Endothelial cell of umbilical vein (primary cell): Measurements from ENCODE around the gene ME3. TPM values are rescaled to one million over a fixed set of nuclear protein-coding genes. Genes with fewer than 3 reads are reported as not detected.

Experiments used
- BruUV-seq: library from RNA; stranded (reverse); fragments of 400-500 nt; replicated peaks from 2 replicates; lab custom pipeline; 2021; lab: Mats Ljungman, UMichigan
- CTCF ChIA-PET: fragments of 300-600, 350-600 bp; sonication (Branson Sonifier 250); formaldehyde crosslinking; loops from one replicate; lab custom pipeline; 2021; ENCODE audit warnings: antibody characterized with exemption, inconsistent platforms; lab: Charles Lee
- POLR2A ChIA-PET: fragments of 300-600, 350-600 bp; sonication (Branson Sonifier 250); formaldehyde crosslinking; loops from one replicate; lab custom pipeline; 2021; ENCODE audit warnings: antibody characterized with exemption, inconsistent platforms; lab: Charles Lee
- DNase-seq: peaks from one replicate; pipeline ENCODE4 v3.0.0-alpha.2; 2011; ENCODE audit warnings: low read depth, low spot score
- FAIRE-seq: peaks from 2 replicates; lab custom pipeline; 2011; peaks lifted over from hg19 to GRCh38; lab: Jason Lieb, UNC
- H2AFZ ChIP-seq: 2 replicates; pipeline ENCODE4 v1.6.0; 2012; ENCODE audit warnings: low read depth, low read length, control low read depth, inconsistent platforms
- H3K27ac ChIP-seq: 2 replicates; pipeline ENCODE4 v1.5.1; 2011; ENCODE audit warnings: low read depth, mild to moderate bottlenecking, control low read depth, low read length, moderate library complexity; ENCODE audit not compliant: insufficient read depth
- H3K27me3 ChIP-seq, 2 experiments: 2 replicates each; pipeline versions ENCODE4 v1.6.0 to v1.6.1; 2011; ENCODE audit warnings: low read length in 2 of 2, mixed read lengths in 1 of 2; ENCODE audit not compliant: control insufficient read depth in 2 of 2, insufficient read depth in 2 of 2
- H3K36me3 ChIP-seq, 2 experiments: 2 replicates in 1 of 2; 3 replicates in 1 of 2; pipeline ENCODE4 v1.5.1; 2011; ENCODE audit warnings: low read length in 2 of 2, mild to moderate bottlenecking in 1 of 2, moderate library complexity in 1 of 2; ENCODE audit not compliant: control insufficient read depth in 2 of 2, insufficient read depth in 2 of 2; ENCODE audit errors: extremely low read depth in 1 of 2
- H3K4me1 ChIP-seq: 3 replicates; pipeline ENCODE4 v1.5.1; 2011; ENCODE audit warnings: mild to moderate bottlenecking, low read length; ENCODE audit not compliant: control insufficient read depth, insufficient read depth; ENCODE audit errors: extremely low read depth
- H3K4me2 ChIP-seq: 2 replicates; pipeline ENCODE4 v1.6.1; 2011; ENCODE audit warnings: low read length, control low read depth, mixed read lengths; ENCODE audit not compliant: insufficient read depth
- H3K4me3 ChIP-seq, 3 experiments: fragments of 200-600 bp in 1 of 3; sonication (generic), shearing (Covaris generic) in 1 of 3; replicated peaks in 1 of 3; 2 replicates each; pipeline ENCODE4 v1.5.1; 2011 to 2016; ENCODE audit warnings: control low read depth in 3 of 3, low read length in 3 of 3, mild to moderate bottlenecking in 2 of 3, inconsistent platforms in 1 of 3, low read depth in 1 of 3, moderate library complexity in 1 of 3; ENCODE audit not compliant: insufficient read depth in 1 of 3
- H3K79me2 ChIP-seq: 2 replicates; pipeline ENCODE4 v1.6.0; 2012; ENCODE audit warnings: low read length, inconsistent platforms; ENCODE audit not compliant: control insufficient read depth, insufficient read depth
- H3K9ac ChIP-seq: replicated peaks from 2 replicates; pipeline ENCODE3; 2011; ENCODE audit warnings: low read length, control low read depth; ENCODE audit not compliant: insufficient read depth; ENCODE audit errors: extremely low read depth
- H3K9me1 ChIP-seq: replicated peaks from 3 replicates; pipeline ENCODE4 v1.6.0; 2011; ENCODE audit warnings: mild to moderate bottlenecking, low read length; ENCODE audit not compliant: control insufficient read depth, insufficient read depth; ENCODE audit errors: extremely low read depth
- H3K9me3 ChIP-seq: replicated peaks from 2 replicates; pipeline ENCODE4 v1.5.1; 2012; ENCODE audit warnings: low read length, inconsistent platforms; ENCODE audit not compliant: control insufficient read depth, insufficient read depth
- H4K20me1 ChIP-seq: replicated peaks from 2 replicates; pipeline ENCODE3; 2011; ENCODE audit warnings: mild to moderate bottlenecking, low read length; ENCODE audit not compliant: control insufficient read depth, insufficient read depth; ENCODE audit errors: extremely low read depth
- CTCF ChIP-seq, 2 donors: IDR thresholded peaks; 1 replicate in 1 of 2; 2 replicates in 1 of 2; pipeline ENCODE4 v1.5.1; 2011; ENCODE audit warnings: low read length in 2 of 2, mild to moderate bottlenecking in 2 of 2, moderate library complexity in 2 of 2, control low read depth in 1 of 2, inconsistent platforms in 1 of 2, low read depth in 1 of 2; ENCODE audit not compliant: insufficient read depth in 1 of 2; ENCODE audit errors: extremely low read depth in 1 of 2
- EZH2 ChIP-seq: IDR thresholded peaks from 2 replicates; pipeline ENCODE4 v1.6.1; 2012; ENCODE audit warnings: borderline replicate concordance, low read depth, mild to moderate bottlenecking, moderate library complexity, low read length, inconsistent platforms; ENCODE audit not compliant: severe bottlenecking
- FOS ChIP-seq: IDR thresholded peaks from 2 replicates; pipeline ENCODE4 v1.6.1; 2011; ENCODE audit warnings: mild to moderate bottlenecking, low read length, moderate library complexity, borderline replicate concordance; ENCODE audit not compliant: insufficient read depth
- JUN ChIP-seq: IDR thresholded peaks from 2 replicates; pipeline ENCODE4 v1.6.1; 2011; ENCODE audit warnings: borderline replicate concordance, low read depth; ENCODE audit not compliant: insufficient read length, insufficient read depth
- MYC ChIP-seq: IDR thresholded peaks from one replicate; pipeline ENCODE4 v1.6.1; 2011; ENCODE audit warnings: mild to moderate bottlenecking, low read depth, low read length
- POLR2A ChIP-seq: IDR thresholded peaks from 2 replicates; pipeline ENCODE4 v1.6.1; 2012; ENCODE audit warnings: low read depth, mild to moderate bottlenecking, control low read depth, low read length
- POLR2AphosphoS5 ChIP-seq: IDR thresholded peaks from 2 replicates; pipeline ENCODE4 v1.6.1; 2012; ENCODE audit warnings: low read depth, mild to moderate bottlenecking, control low read depth, low read length, moderate library complexity; ENCODE audit not compliant: insufficient read depth
- dilution Hi-C: fragments of 300-500 bp; cut with MboI; formaldehyde crosslinking; loops from one replicate; pipeline ENCODE4 v1.15.0; 2019; ENCODE audit warnings: low sequenced_read_pairs; ENCODE audit not compliant: extremely low pct_ligation_motif_present
- intact Hi-C: fragments of 100-400 bp; cut with micrococcal nuclease; formaldehyde crosslinking; loops from one replicate; pipeline ENCODE4 v1.10.0; 2022
- polyA plus RNA-seq, 4 experiments: library from polyadenylated mRNA; depleted of rRNA in 3 of 4; stranded (reverse) in 3 of 4; unstranded in 1 of 4; fragments of >200 nt; gene quantifications; 2 replicates each; pipeline versions ENCODE4 v1.2.1 to v1.2.3, GENCODE V29; 2011 to 2012; ENCODE audit warnings: missing spikeins in 1 of 4
- total RNA-seq: library from RNA; stranded (reverse); gene quantifications from 2 replicates; pipeline ENCODE4 v1.2.3, GENCODE V29; 2021
- TF ChIP-seq, protein P1 (sequence below): IDR thresholded peaks from 2 replicates; pipeline ENCODE4 v1.6.1; 2011; ENCODE audit not compliant: insufficient read depth, insufficient read length

ME3 gene
- total and polyA plus RNA-seq, 2 donors (not counting 3 experiments of a cell fraction or from before 2014, with no cell fraction given), result 26.9 to 30.4 TPM

DNA sequence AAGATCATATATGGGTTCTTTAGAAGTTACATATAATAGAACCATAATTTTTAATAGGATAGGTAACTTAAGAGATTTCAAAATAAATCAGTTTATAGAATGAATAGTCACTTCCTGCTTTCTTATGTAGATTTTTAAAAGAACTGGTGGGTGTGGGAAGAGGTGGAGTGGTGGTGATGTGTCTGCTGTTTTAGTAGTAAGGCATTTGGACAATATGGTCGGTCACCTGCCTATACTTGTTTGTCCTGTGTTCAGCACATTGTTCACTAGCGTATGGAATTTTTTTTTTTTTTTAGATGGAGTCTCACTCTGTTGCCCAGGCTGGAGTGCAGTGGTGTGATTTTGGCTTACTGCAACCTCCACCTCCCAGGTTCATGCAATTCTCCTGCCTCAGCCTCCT, 258.4 kb downstream of the ME3 start:
- POLR2A ChIA-PET, result interaction anchor here (0.5 kb wide), 1 partner anchor 726 kb away, joined by 4 read pairs; no protein-coding TSS in a partner anchor
- BruUV-seq, result no TSS peak
- CTCF ChIA-PET, result interaction anchor here (7.1 kb wide), 1 partner anchor 53 kb away, joined by 50 read pairs; no protein-coding TSS in a partner anchor

More for the DNA sequence above, 258.4 kb downstream of the ME3 start:
- dilution Hi-C loops (no loop called here), intact Hi-C loops (loop anchor here (10.0 kb wide), 1 partner anchor 559 kb away; the partner anchor contains the start of gene CCDC83)
- Histone ChIP-seq H3K4me3 (no peak overlapping the region), H4K20me1 (no peaks in the 10 kb centered on the region), H3K27me3 (no peaks in the 10 kb centered on the region), H3K4me2 (no peak overlapping the region), H3K36me3 (no peaks in the 10 kb centered on the region), H3K9ac (no peak overlapping the region), H3K27ac (no peak overlapping the region), H2AFZ (no peak overlapping the region), H3K79me2 (no peaks in the 10 kb centered on the region), H3K4me1 (no peaks in the 10 kb centered on the region), H3K9me1 (no peaks in the 10 kb centered on the region), H3K9me3 (no peaks in the 10 kb centered on the region)
- TF ChIP-seq MYC (no peak), CTCF (IDR thresholded peaks at IDR 0.05; ENCODE audit: extremely low read depth in 1 of 2, insufficient read depth in 1 of 2, low read depth in 1 of 2, low read length in 2 of 2) (no peak), FOS (no peak), POLR2A (no peak), POLR2AphosphoS5 (no peak), EZH2 (no peak), JUN (no peak)
- TF ChIP-seq, protein P1, sequence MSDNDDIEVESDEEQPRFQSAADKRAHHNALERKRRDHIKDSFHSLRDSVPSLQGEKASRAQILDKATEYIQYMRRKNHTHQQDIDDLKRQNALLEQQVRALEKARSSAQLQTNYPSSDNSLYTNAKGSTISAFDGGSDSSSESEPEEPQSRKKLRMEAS, result no peak
- FAIRE-seq, result no peak
- no peak for DNase-seq
